GM12892 (cell line): ENCODE results near the gene HOOK2.
A peak's percentile ranks its signal among the peaks of the same experiment; 100 is the strongest.

Experiments
- DNase-seq: peaks from one replicate; pipeline ENCODE4 v3.0.0; 2011; ENCODE audit not compliant: insufficient read length
- FAIRE-seq: peaks from 2 replicates; lab custom pipeline; 2011; peaks lifted over from hg19 to GRCh38; lab: Jason Lieb, UNC
- POLR2A ChIP-seq: IDR thresholded peaks from 2 replicates; pipeline ENCODE4 v1.6.1; 2011; ENCODE audit warnings: low read depth, low read length, control low read depth
- POLR2AphosphoS5 ChIP-seq: IDR thresholded peaks from 2 replicates; pipeline ENCODE4 v1.6.1; 2011; ENCODE audit warnings: low read depth, low read length, control low read depth
- TAF1 ChIP-seq: IDR thresholded peaks from 2 replicates; pipeline ENCODE4 v1.6.1; 2011; ENCODE audit warnings: low read depth, mild to moderate bottlenecking, control low read depth, low read length, borderline replicate concordance

Gene HOOK2

DNA sequence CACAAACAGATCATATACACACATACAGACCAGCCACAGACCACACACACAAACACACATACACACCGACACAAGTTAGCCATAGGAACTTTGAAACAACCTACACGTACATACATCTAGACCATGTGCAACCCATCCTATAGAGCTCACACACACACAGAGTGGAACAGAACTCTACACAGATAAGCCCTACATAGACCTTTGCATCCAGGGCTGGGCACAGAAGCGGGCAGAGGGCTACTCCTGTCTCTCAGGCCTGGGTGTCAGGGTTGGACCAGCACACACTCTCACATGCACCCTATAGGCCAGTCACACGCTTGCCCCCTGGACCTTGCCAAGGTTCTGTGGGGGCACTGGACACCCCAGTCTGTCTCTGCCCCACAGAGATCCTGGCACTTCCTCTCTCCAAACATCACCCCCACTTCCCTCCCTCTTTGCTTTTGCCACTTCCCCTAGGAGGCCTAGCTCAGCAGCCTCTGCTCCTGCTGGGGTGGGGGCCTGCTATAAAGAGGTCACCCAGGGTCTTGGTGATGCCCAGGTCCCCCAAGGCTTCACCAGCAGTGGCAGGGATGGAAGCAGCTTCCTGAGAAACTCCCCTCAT, 10.2 kb upstream of the HOOK2 start:
- DNase-seq (no peak), FAIRE-seq (peak; percentile 54)
- TF ChIP-seq POLR2A: no peak
- no peak for TF ChIP-seq POLR2AphosphoS5
- no peak for TF ChIP-seq TAF1

- TF ChIP-seq TAF1: no peak
- no peak; the same call in 1 of the 2 replicates for TF ChIP-seq POLR2AphosphoS5
- no peak for TF ChIP-seq POLR2A
- DNase-seq: no peak
- no peak for FAIRE-seq
These were observed 9.6 kb upstream of the HOOK2 start for GRCh38 chr19:12784871-12785430.

DNA sequence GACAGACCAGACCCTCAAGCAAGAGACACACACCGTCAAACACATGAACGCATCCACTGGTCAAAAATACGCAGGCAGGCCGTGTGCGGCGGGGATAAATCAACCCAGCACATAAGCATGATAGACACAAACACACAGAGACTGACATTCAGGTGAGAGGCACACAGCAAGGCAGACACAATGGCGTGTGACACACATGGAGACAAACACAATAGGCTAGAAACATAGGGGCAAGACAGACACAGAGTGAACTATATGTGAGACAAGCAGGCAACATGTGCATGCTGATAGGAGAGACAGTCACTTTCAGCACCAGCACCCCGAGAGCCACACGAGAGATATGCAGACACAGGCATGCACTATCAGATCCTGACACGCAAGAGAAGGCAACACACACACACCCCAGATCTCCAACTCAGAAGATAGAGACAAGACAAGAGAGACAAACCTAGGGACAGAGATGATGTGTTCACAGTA, 9.1 kb upstream of the HOOK2 start:
- FAIRE-seq: peak; percentile 72
- DNase-seq: no peak
- TF ChIP-seq POLR2AphosphoS5 (peak; percentile 15; the same call in 1 of the 2 replicates), TAF1 (no peak)

GRCh38 chr19:12783849-12784393, 8.6 kb upstream of the HOOK2 start:
- no peak for TF ChIP-seq TAF1
- TF ChIP-seq POLR2AphosphoS5: no peak
- TF ChIP-seq POLR2A: no peak
- DNase-seq (no peak), FAIRE-seq (no peak)

- no peak for DNase-seq
- no peak for FAIRE-seq
- no peak for TF ChIP-seq POLR2A
- TF ChIP-seq POLR2AphosphoS5: no peak
- no peak for TF ChIP-seq TAF1
These were observed 8.0 kb upstream of the HOOK2 start for GRCh38 chr19:12783291-12783848.

GRCh38 chr19:12782424-12783290, 7.3 kb upstream of the HOOK2 start:
- DNase-seq (peak; percentile 78), FAIRE-seq (peak; percentile 93)
- 0 out of 2 replicates have a peak, but pooled peaks have one; percentile 6 for TF ChIP-seq TAF1
- peak; percentile 52; the same call in 1 of the 2 replicates for TF ChIP-seq POLR2A
- TF ChIP-seq POLR2AphosphoS5: no peak

DNA sequence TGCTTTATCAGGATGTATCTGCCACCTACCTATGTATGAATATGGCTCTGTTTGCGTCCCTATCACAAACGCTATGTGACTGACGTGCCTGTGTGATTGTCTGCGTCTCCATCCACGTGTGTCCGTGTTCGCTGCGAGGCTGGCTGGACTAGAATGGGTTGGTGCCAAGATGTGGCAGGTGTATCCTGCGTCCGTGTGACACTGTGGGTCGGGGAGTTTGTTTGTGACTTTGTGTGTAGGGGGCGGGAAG, 6.7 kb upstream of the HOOK2 start:
- DNase-seq (no peak), FAIRE-seq (no peak)
- TF ChIP-seq TAF1 (no peak), POLR2A (no peak), POLR2AphosphoS5 (no peak; the same call in 1 of the 2 replicates)

GRCh38 chr19:12779162-12779993, 4.0 kb upstream of the HOOK2 start:
- DNase-seq: no peak
- 0 out of 2 replicates have a peak, but pooled peaks have one; percentile 20 for TF ChIP-seq POLR2A
- TF ChIP-seq TAF1: no peak
- no peak for TF ChIP-seq POLR2AphosphoS5
- peak; percentile 63 for FAIRE-seq

DNA sequence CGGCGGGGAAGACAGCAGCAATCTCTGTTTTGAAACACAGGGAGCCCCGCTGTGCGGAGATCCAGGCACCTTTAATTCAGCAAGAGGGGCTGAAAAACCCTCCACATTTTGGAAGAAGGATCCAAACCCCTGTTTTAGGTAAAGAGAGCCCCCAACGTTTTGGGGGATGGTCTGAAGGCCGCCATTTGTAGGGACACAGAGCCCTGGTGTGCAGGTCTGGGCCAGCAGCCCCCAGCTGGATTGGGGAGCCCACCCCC, 3.5 kb upstream of the HOOK2 start:
- FAIRE-seq: no peak
- TF ChIP-seq POLR2AphosphoS5 (no peak), POLR2A (no peak; the same call in 1 of the 2 replicates), TAF1 (no peak)

DNA sequence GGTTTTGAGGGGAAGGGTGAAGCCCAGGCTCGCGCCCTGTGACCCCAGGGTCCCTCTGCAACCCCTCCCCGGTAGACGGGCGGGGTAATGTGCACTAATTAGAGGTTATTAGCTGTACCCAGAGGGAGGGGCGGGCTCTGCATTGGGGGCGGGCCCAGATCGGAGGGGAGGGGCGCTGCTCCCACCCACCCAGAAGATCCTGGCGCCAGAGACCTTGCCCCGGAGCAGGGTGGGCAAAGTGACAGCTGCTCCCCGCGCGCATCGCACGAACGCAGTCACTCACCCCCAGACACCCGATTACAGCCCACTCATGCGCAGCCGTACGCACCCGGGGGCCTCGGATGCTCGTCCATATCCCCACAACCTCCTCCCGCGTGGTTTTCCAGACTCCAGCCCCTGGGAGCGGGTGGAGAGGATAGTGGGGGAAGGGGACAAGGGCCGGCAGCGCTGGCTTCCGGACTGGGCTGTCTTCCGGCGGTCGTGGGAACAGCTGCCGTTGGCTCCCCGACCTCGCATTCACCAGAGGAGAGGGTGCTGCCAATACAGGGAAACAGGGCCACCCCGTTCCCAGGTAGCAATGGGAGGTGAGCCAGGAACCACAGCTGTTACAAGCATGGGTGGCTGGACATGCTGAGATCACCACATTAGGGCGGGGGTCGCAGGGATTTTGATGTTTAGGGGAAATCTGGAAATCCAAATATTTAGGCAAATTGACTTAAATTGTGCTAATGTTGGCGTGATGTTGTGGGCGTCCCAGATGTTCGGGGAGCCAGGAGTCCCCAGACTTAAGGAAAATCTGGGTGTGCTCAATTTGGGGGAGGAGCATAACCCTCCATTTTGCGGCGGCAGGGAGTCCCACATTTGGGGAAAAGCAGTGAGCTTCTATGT, 2.9 kb upstream of the HOOK2 start:
- FAIRE-seq: peak; percentile 88
- DNase-seq: no peak
- TF ChIP-seq TAF1: peak; percentile 49; the same call in 1 of the 2 replicates
- TF ChIP-seq POLR2A: peak; percentile 59; the same call in 1 of the 2 replicates
- TF ChIP-seq POLR2AphosphoS5: peak; percentile 74

More for the DNA sequence above, 3.5 kb upstream of the HOOK2 start:
- no peak for DNase-seq
